GM18499 (cell line): ENCODE measurements around the gene SMARCA4.

ENCODE experiments used
- ATAC-seq: cut with Tn5 transposase; IDR thresholded peaks from one replicate; pipeline ENCODE4 v1.9.1; 2021; ENCODE audit warnings: moderate number of reproducible peaks; ENCODE audit not compliant: insufficient read depth, unreplicated experiment

Gene SMARCA4

GRCh38 chr19:11005521-11005920, 44.7 kb downstream of the SMARCA4 start:
- ATAC-seq: no peak

GRCh38 chr19:11007385-11007784, 46.6 kb downstream of the SMARCA4 start:
- no peak for ATAC-seq

- no peak for ATAC-seq
Measured at GRCh38 chr19:11007962-11008532, 47.2 kb downstream of the SMARCA4 start.

- ATAC-seq: no peak
Measured at GRCh38 chr19:11010041-11010440, 49.2 kb downstream of the SMARCA4 start.

- no peak for ATAC-seq
Measured at GRCh38 chr19:11012507-11012906, 51.7 kb downstream of the SMARCA4 start.

- no peak for ATAC-seq
Measured at GRCh38 chr19:11013771-11014170, 52.9 kb downstream of the SMARCA4 start.

- no peak for ATAC-seq
Measured at GRCh38 chr19:11014403-11014911, 53.6 kb downstream of the SMARCA4 start.

GRCh38 chr19:11016631-11017030, 55.8 kb downstream of the SMARCA4 start:
- ATAC-seq: no peak

- no peak for ATAC-seq
Measured at GRCh38 chr19:11017275-11018035, 56.6 kb downstream of the SMARCA4 start.

GRCh38 chr19:11018179-11018578, 57.3 kb downstream of the SMARCA4 start:
- no peak for ATAC-seq

GRCh38 chr19:11018763-11019162, 57.9 kb downstream of the SMARCA4 start:
- no peak for ATAC-seq

- ATAC-seq: no peak
Measured at GRCh38 chr19:11019262-11019661, 58.4 kb downstream of the SMARCA4 start.

- ATAC-seq: no peak
Measured at GRCh38 chr19:11019824-11020223, 59.0 kb downstream of the SMARCA4 start.

GRCh38 chr19:11020423-11020822, 59.6 kb downstream of the SMARCA4 start:
- no peak for ATAC-seq

GRCh38 chr19:11020982-11021759, 60.3 kb downstream of the SMARCA4 start:
- ATAC-seq: no peak

- no peak for ATAC-seq
Measured at GRCh38 chr19:11021760-11022144, 60.9 kb downstream of the SMARCA4 start.

GRCh38 chr19:11023016-11023415, 62.2 kb downstream of the SMARCA4 start:
- ATAC-seq: no peak

- ATAC-seq: no peak
Measured at GRCh38 chr19:11023710-11024109, 62.9 kb downstream of the SMARCA4 start.

GRCh38 chr19:11024259-11024658, 63.4 kb downstream of the SMARCA4 start:
- ATAC-seq: no peak

GRCh38 chr19:11025006-11025405, 64.2 kb downstream of the SMARCA4 start:
- no peak for ATAC-seq

- ATAC-seq: no peak
Measured at GRCh38 chr19:11025445-11025844, 64.6 kb downstream of the SMARCA4 start.
